ENCODE measurements around the gene REG1B.

REG1B gene

DNA sequence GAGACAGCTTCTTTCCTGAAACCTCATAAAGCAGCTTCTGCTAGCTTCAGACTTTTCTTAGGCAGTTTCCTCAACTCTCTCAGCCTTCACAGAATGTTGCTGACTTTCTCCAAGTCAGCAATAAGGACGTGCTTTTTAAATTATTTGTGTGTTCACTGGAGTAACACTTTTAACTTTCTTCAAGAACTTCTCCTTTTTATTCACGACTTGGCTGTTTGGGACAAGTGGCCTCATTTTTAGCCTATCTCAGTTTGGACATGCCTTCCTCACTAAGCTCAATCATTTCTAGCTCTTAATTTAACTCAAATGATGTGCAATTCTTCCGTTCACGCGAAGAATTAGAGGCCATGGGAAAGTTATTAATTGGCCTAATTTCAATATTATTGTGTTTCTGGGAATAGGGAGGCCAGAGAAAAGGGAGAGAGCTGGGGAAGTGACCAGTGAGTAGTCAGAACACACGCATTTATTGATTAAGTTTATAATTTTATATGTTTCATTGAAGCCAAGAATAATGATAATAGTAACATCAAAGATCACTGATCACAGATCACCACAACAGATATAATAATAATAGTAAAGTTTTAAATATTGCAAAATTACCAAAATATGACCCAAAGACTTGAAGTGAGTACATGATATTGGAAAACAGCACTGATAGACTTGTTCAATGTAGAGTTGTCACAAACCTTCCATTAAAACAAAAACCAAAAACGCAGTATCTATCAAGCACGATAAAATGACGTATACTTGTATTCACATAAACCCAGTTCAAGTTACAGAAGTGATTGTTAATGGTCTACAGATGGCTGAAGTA is 37.3 kb upstream of the REG1B start:
- Histone ChIP-seq H3K9ac (ENCODE audit: low read length) (no peak overlapping the region), H3K9me3 (ENCODE audit: insufficient read depth, low read length) (no peaks in the 10 kb centered on the region), H3F3A (ENCODE audit: insufficient read depth) (no peaks in the 10 kb centered on the region), H3K4me2 (ENCODE audit: low read depth, low read length, poor library complexity, severe bottlenecking) (no peak overlapping the region), H2AFZ (ENCODE audit: low read depth, low read length, severe bottlenecking) (no peak overlapping the region), H3K36me3 (ENCODE audit: low read length) (no peaks in the 10 kb centered on the region), H3K27ac (ENCODE audit: low read depth, low read length) (no peak overlapping the region), H3K79me2 (ENCODE audit: insufficient read depth, low read length) (no peaks in the 10 kb centered on the region), H3K9me2 (replicated peaks; ENCODE audit: insufficient read depth, low read length) (no peaks in the 10 kb centered on the region), H3K4me3 (ENCODE audit: insufficient read depth, low read length, poor library complexity, severe bottlenecking) (no peak overlapping the region), H4K20me1 (ENCODE audit: low read depth, low read length) (no peaks in the 10 kb centered on the region), H3K27me3 (ENCODE audit: low read length) (no peaks in the 10 kb centered on the region)
- no peak for TF ChIP-seq EZH2phosphoT487 (conservative IDR thresholded peaks at IDR 0.05; ENCODE audit: low read length)

DNA sequence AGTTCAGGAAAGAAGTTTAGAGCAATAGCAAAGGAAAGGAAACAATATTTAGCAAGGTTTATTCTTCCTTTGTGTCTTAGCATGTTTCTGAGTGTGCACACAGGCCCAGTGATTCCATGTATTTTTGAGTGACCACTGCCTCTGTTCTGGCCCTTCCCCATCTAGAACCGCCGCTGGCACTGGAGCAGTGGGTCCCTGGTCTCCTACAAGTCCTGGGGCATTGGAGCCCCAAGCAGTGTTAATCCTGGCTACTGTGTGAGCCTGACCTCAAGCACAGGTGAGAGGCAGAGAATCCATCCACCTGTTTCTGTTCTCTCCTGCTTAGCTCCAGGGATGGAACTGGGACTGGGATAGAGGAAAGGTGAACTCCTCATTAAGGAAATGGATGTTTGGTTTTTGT is 34.9 kb upstream of the REG1B start:
- Histone ChIP-seq H3K79me2 (ENCODE audit: insufficient read depth, low read length) (no peaks in the 10 kb centered on the region), H3K9me2 (replicated peaks; ENCODE audit: insufficient read depth, low read length) (no peaks in the 10 kb centered on the region), H2AFZ (ENCODE audit: low read depth, low read length, severe bottlenecking) (no peak overlapping the region), H3K9me3 (ENCODE audit: insufficient read depth, low read length) (no peaks in the 10 kb centered on the region), H3F3A (ENCODE audit: insufficient read depth) (no peaks in the 10 kb centered on the region), H3K9ac (ENCODE audit: low read length) (no peak overlapping the region), H3K36me3 (ENCODE audit: low read length) (no peaks in the 10 kb centered on the region), H3K27ac (ENCODE audit: low read depth, low read length) (no peak overlapping the region), H4K20me1 (ENCODE audit: low read depth, low read length) (no peaks in the 10 kb centered on the region), H3K27me3 (ENCODE audit: low read length) (no peaks in the 10 kb centered on the region), H3K4me3 (ENCODE audit: insufficient read depth, low read length, poor library complexity, severe bottlenecking) (no peak overlapping the region), H3K4me2 (ENCODE audit: low read depth, low read length, poor library complexity, severe bottlenecking) (no peak overlapping the region)
- TF ChIP-seq, protein P1, sequence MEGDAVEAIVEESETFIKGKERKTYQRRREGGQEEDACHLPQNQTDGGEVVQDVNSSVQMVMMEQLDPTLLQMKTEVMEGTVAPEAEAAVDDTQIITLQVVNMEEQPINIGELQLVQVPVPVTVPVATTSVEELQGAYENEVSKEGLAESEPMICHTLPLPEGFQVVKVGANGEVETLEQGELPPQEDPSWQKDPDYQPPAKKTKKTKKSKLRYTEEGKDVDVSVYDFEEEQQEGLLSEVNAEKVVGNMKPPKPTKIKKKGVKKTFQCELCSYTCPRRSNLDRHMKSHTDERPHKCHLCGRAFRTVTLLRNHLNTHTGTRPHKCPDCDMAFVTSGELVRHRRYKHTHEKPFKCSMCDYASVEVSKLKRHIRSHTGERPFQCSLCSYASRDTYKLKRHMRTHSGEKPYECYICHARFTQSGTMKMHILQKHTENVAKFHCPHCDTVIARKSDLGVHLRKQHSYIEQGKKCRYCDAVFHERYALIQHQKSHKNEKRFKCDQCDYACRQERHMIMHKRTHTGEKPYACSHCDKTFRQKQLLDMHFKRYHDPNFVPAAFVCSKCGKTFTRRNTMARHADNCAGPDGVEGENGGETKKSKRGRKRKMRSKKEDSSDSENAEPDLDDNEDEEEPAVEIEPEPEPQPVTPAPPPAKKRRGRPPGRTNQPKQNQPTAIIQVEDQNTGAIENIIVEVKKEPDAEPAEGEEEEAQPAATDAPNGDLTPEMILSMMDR (IDR thresholded peaks at IDR 0.05; ENCODE audit: insufficient read depth, low read length, poor library complexity, severe bottlenecking) = no peak
- TF ChIP-seq EZH2phosphoT487 (conservative IDR thresholded peaks at IDR 0.05; ENCODE audit: low read length) = no peak

DNA sequence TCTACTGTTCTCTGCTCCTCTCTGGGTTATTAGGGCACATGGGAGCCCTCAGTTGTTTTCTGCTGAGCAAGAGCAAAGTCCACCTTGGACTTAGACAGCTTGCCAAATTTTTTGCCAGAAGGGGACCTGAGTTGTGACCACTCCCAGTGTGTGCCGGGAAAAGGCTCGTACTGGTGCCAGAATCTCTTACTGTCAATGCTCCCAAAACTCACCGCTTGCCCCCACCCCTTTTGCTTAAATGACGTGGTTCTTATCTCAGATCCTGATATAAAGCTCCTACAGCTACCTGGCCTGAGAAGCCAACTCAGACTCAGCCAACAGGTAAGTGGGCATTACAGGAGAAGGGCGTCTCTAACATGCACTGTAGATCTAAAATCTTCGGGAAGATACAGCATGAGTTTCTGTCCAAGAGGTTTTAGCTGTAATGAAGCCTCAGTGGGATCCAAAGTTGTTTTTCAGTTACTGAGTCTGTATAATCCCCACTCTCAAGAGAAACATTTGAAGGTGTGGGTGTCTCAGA is 32.5 kb upstream of the REG1B start, which contains the start of gene REG1A:
REG1A (plus strand) TSS at position 295 of the 520 bp plus-strand sequence. CDS start 374 bp downstream, outside the sequence.
- H3K4me2 ChIP-seq (ENCODE audit: low read depth, low read length, poor library complexity, severe bottlenecking) = no peak within 1 kb of the TSS
- no peaks in the 10 kb centered on the region for H3K27me3 ChIP-seq (ENCODE audit: low read length)
- no peaks in the 10 kb centered on the region for H3F3A ChIP-seq (ENCODE audit: insufficient read depth)
- TF ChIP-seq, protein P1 (IDR thresholded peaks at IDR 0.05; ENCODE audit: insufficient read depth, low read length, poor library complexity, severe bottlenecking) = no peak
- no peak for TF ChIP-seq EZH2phosphoT487 (conservative IDR thresholded peaks at IDR 0.05; ENCODE audit: low read length)
- H3K79me2 ChIP-seq (ENCODE audit: insufficient read depth, low read length) = no peaks in the 10 kb centered on the region
- H3K9me2 ChIP-seq (replicated peaks; ENCODE audit: insufficient read depth, low read length) = no peaks in the 10 kb centered on the region
- H4K20me1 ChIP-seq (ENCODE audit: low read depth, low read length) = no peaks in the 10 kb centered on the region
- H3K9me3 ChIP-seq (ENCODE audit: insufficient read depth, low read length) = no peaks in the 10 kb centered on the region
- H3K27ac ChIP-seq (ENCODE audit: low read depth, low read length) = no peak within 1 kb of the TSS
- H3K36me3 ChIP-seq (ENCODE audit: low read length) = no peaks in the 10 kb centered on the region
- H3K4me3 ChIP-seq (ENCODE audit: insufficient read depth, low read length, poor library complexity, severe bottlenecking) = no peak within 1 kb of the TSS
- no peak within 1 kb of the TSS for H2AFZ ChIP-seq (ENCODE audit: low read depth, low read length, severe bottlenecking)
- H3K9ac ChIP-seq (ENCODE audit: low read length) = no peak within 1 kb of the TSS
